Natural killer cell (primary cell): Measurements from ENCODE around the gene GRWD1. TPM values are rescaled to one million over a fixed set of nuclear protein-coding genes. Genes with fewer than 3 reads are reported as not detected.

Experiments used
- ATAC-seq, 3 donors: fragments of 150-1000 bp in 2 of 3; fragments of 200-7000 bp in 1 of 3; cut with Tn5 transposase; 1 replicate in 1 of 3; 2 replicates in 2 of 3; pipeline ENCODE4 v1.10.0; 2021; ENCODE audit warnings: mild to moderate bottlenecking in 2 of 3, moderate library complexity in 2 of 3
- DNase-seq, 2 donors: peaks; one replicate each; pipeline versions ENCODE4 v3.0.0 to v3.0.0-alpha.2; 2013 to 2021; ENCODE audit warnings: mixed read lengths in 1 of 2
- H3K27ac ChIP-seq: one replicate; pipeline ENCODE4 v1.5.1; 2013; ENCODE audit warnings: mild to moderate bottlenecking, low read length
- H3K27me3 ChIP-seq: one replicate; pipeline ENCODE4 v1.6.1; 2013; ENCODE audit warnings: low read length; ENCODE audit not compliant: control insufficient read depth, insufficient read depth
- H3K36me3 ChIP-seq: one replicate; pipeline ENCODE4 v1.6.1; 2013; ENCODE audit warnings: low read length; ENCODE audit not compliant: control insufficient read depth, insufficient read depth
- H3K4me1 ChIP-seq: one replicate; pipeline ENCODE4 v1.6.1; 2013; ENCODE audit warnings: low read length; ENCODE audit not compliant: control insufficient read depth, insufficient read depth
- H3K4me3 ChIP-seq: one replicate; pipeline ENCODE4 v1.5.1; 2013; ENCODE audit warnings: low read length
- H3K9me3 ChIP-seq: one replicate; pipeline ENCODE4 v1.6.1; 2013; ENCODE audit warnings: low read length; ENCODE audit not compliant: control insufficient read depth, insufficient read depth
- H3K27ac Mint-ChIP-seq, 2 donors: one replicate each; pipeline ENCODE4 v1.8.0; 2022; ENCODE audit warnings: mild to moderate bottlenecking in 2 of 2, mixed read lengths in 2 of 2, moderate library complexity in 1 of 2
- H3K27me3 Mint-ChIP-seq, 2 donors: one replicate each; pipeline ENCODE4 v1.8.0; 2022; ENCODE audit warnings: low read depth in 2 of 2, mixed read lengths in 2 of 2
- H3K36me3 Mint-ChIP-seq: one replicate; pipeline ENCODE4 v1.8.0; 2022; ENCODE audit warnings: mixed read lengths
- H3K4me1 Mint-ChIP-seq, 2 donors: one replicate each; pipeline ENCODE4 v1.8.0; 2022; ENCODE audit warnings: mixed read lengths in 2 of 2
- H3K4me3 Mint-ChIP-seq: one replicate; pipeline ENCODE4 v1.8.0; 2022; ENCODE audit warnings: mild to moderate bottlenecking, moderate library complexity, mixed read lengths
- H3K9me3 Mint-ChIP-seq, 2 donors: one replicate each; pipeline ENCODE4 v1.8.0; 2022; ENCODE audit warnings: mixed read lengths in 2 of 2
- CTCF ChIP-seq: fragments of 200-600 bp; IDR thresholded peaks from one replicate; pipeline ENCODE4 v1.8.0; 2022; ENCODE audit warnings: antibody characterized with exemption
- WGBS: methylation state at CpG from one replicate; pipeline ENCODE4 v1.1.7; 2013; ENCODE audit warnings: missing lambda C conversion rate; ENCODE audit not compliant: insufficient coverage; 5-methylcytosine and 5-hydroxymethylcytosine counted together
- intact Hi-C: fragments of 100-400 bp; cut with micrococcal nuclease; formaldehyde crosslinking; loops from one replicate; pipeline ENCODE4 v1.14.2; 2022
- total RNA-seq, 4 donors: library from RNA; stranded (reverse); fragments of 120-200 nt in 1 of 4; gene quantifications; one replicate each; pipeline versions ENCODE4 v1.2.3 to v1.2.4, GENCODE V29; 2013 to 2022

GRWD1 gene
- total RNA-seq, 3 donors from 2014 or later (not counting 1 experiment from before 2014, with no cell fraction given), result 14.2 to 29.0 (median 16.7) TPM

GRCh38 chr19:48478339-48479256 is 32.8 kb downstream of the GRWD1 start:
- H3K9me3 Mint-ChIP-seq, result no peaks in the 10 kb centered on the region
- no peak overlapping the region for H3K4me3 ChIP-seq
- H3K4me1 ChIP-seq, result peaks cover 35% of the 10 kb centered on the region
- H3K27me3 ChIP-seq, result no peaks in the 10 kb centered on the region
- WGBS, result 93% methylated on average over 29 of the region's 29 CpGs
- H3K9me3 ChIP-seq, result no peaks in the 10 kb centered on the region
- no peaks in the 10 kb centered on the region for H3K36me3 Mint-ChIP-seq
- ATAC-seq (no peak), DNase-seq (no peak)
- H3K27ac Mint-ChIP-seq, result peak overlapping the region in 1 of 2 donors; percentile 58
- no peak for TF ChIP-seq CTCF
- H3K4me3 Mint-ChIP-seq, result no peak overlapping the region
- no peaks in the 10 kb centered on the region for H3K27me3 Mint-ChIP-seq
- intact Hi-C loops, result no loop called here
- H3K36me3 ChIP-seq, result peaks cover 19% of the 10 kb centered on the region
- no peak overlapping the region for H3K27ac ChIP-seq
- H3K4me1 Mint-ChIP-seq, result peaks cover 19 to 35% of the 10 kb centered on the region in 2 donors

GRCh38 chr19:48479686-48480085 is 33.9 kb downstream of the GRWD1 start:
- ATAC-seq (no peak), DNase-seq (no peak)
- Mint-ChIP-seq H3K27me3 (peaks cover 0 to 4% of the 10 kb centered on the region in 2 donors), H3K36me3 (no peaks in the 10 kb centered on the region), H3K4me1 (peaks cover 9 to 27% of the 10 kb centered on the region in 2 donors), H3K27ac (peak overlapping the region; percentile 26 to 58), H3K9me3 (no peaks in the 10 kb centered on the region), H3K4me3 (peak overlapping the region; percentile 70)
- TF ChIP-seq CTCF, result no peak
- Histone ChIP-seq H3K27me3 (no peaks in the 10 kb centered on the region), H3K9me3 (no peaks in the 10 kb centered on the region), H3K27ac (no peak overlapping the region), H3K36me3 (peaks cover 12% of the 10 kb centered on the region), H3K4me1 (peaks cover 24% of the 10 kb centered on the region), H3K4me3 (no peak overlapping the region)
- intact Hi-C loops, result no loop called here
- 93% methylated on average over 7 of the region's 7 CpGs for WGBS

- TF ChIP-seq CTCF, result no peak
- H3K27me3 ChIP-seq, result no peaks in the 10 kb centered on the region
- H3K4me1 ChIP-seq, result peaks cover 19% of the 10 kb centered on the region
- Mint-ChIP-seq H3K4me1 (peaks cover 9 to 22% of the 10 kb centered on the region in 2 donors), H3K27me3 (peaks cover 0 to 4% of the 10 kb centered on the region in 2 donors), H3K9me3 (no peaks in the 10 kb centered on the region), H3K36me3 (no peaks in the 10 kb centered on the region), H3K27ac (peak overlapping the region; percentile 67 to 91), H3K4me3 (peak overlapping the region; percentile 87)
- peak overlapping the region; percentile 49 for H3K27ac ChIP-seq
- peak overlapping the region; percentile 39 for H3K4me3 ChIP-seq
- intact Hi-C loops, result no loop called here
- H3K9me3 ChIP-seq, result no peaks in the 10 kb centered on the region
- peak; percentile 67 to 69 (median 69) for ATAC-seq
- WGBS, result 28% methylated on average over 32 of the region's 32 CpGs
- DNase-seq, result peak in 1 of 2 donors; percentile 59
- H3K36me3 ChIP-seq, result peaks cover 7% of the 10 kb centered on the region
Observed at GRCh38 chr19:48480183-48480557, 34.4 kb downstream of the GRWD1 start.
